ENCODE measurements around the gene OLFM1. TPM values are rescaled to one million over a fixed set of nuclear protein-coding genes. Genes with fewer than 3 reads are reported as not detected.
"Not testable (repeated sequence)": the region's sequence is repeated elsewhere in the genome, so short reads cannot be mapped to it uniquely, and the experiment has no call there.

OLFM1 gene
- polyA plus RNA-seq, 1 donor (not counting 4 experiments of a cell fraction or from before 2014, with no cell fraction given): 0.25 TPM

DNA sequence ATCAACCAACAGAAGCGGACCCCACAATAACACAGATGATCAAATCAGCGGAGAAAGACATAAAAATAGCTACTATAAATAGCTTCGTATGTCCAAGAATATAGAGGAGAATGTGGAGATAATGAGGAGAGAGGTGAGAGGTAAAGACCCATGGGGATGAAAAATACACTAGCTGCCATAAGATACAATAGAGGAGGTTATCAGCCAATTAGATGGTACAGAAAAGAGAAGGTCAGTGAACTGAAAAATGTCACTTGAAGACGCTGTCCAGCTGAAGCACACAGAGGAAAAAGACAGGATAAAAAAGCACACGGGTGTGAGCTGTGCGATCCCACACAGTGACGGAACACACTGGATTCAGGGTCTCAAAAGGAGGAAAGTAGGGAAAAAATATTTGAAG, 73.4 kb downstream of the OLFM1 start:
- Histone ChIP-seq H3K79me2 (ENCODE audit: control insufficient read depth, insufficient read depth, low read length) (no peaks in the 10 kb centered on the region), H3K4me2 (ENCODE audit: control insufficient read depth, extremely low read depth, insufficient read depth, low read depth, low read length) (no peak overlapping the region), H3K9me1 (ENCODE audit: control insufficient read depth, extremely low read depth, insufficient read depth, low read length) (no peaks in the 10 kb centered on the region), H4K20me1 (ENCODE audit: control insufficient read depth, extremely low read depth, insufficient read depth, low read length) (no peaks in the 10 kb centered on the region), H3K9ac (ENCODE audit: control insufficient read depth, extremely low read depth, insufficient read depth, low read length) (no peak overlapping the region), H2AFZ (ENCODE audit: control insufficient read depth, low read length) (no peak overlapping the region), H3K27ac (ENCODE audit: control insufficient read depth, insufficient read depth, low read length) (no peak overlapping the region), H3K4me1 (ENCODE audit: control insufficient read depth, extremely low read depth, insufficient read depth, low read length) (no peaks in the 10 kb centered on the region), H3K36me3 (ENCODE audit: control insufficient read depth in 2 of 2, extremely low read depth in 1 of 2, insufficient read depth in 2 of 2, low read length in 2 of 2) (no peaks in the 10 kb centered on the region), H3K9me3 (ENCODE audit: control insufficient read depth, low read depth, low read length) (no peaks in the 10 kb centered on the region), H3K4me3 (ENCODE audit: control insufficient read depth in 2 of 3, extremely low read depth in 1 of 3, insufficient read depth in 2 of 3, low read depth in 1 of 3, low read length in 3 of 3) (no peak overlapping the region), H3K27me3 (ENCODE audit: control insufficient read depth, extremely low read depth, insufficient read depth, low read length) (no peaks in the 10 kb centered on the region)
- DNase-seq (ENCODE audit: low read depth, low spot score) (no peak), FAIRE-seq (no peak)
- TF ChIP-seq, protein P1, sequence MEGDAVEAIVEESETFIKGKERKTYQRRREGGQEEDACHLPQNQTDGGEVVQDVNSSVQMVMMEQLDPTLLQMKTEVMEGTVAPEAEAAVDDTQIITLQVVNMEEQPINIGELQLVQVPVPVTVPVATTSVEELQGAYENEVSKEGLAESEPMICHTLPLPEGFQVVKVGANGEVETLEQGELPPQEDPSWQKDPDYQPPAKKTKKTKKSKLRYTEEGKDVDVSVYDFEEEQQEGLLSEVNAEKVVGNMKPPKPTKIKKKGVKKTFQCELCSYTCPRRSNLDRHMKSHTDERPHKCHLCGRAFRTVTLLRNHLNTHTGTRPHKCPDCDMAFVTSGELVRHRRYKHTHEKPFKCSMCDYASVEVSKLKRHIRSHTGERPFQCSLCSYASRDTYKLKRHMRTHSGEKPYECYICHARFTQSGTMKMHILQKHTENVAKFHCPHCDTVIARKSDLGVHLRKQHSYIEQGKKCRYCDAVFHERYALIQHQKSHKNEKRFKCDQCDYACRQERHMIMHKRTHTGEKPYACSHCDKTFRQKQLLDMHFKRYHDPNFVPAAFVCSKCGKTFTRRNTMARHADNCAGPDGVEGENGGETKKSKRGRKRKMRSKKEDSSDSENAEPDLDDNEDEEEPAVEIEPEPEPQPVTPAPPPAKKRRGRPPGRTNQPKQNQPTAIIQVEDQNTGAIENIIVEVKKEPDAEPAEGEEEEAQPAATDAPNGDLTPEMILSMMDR (optimal IDR thresholded peaks at IDR 0.05 in 1 of 3, IDR thresholded peaks at IDR 0.05 in 1 of 3, conservative IDR thresholded peaks at IDR 0.05 in 1 of 3; ENCODE audit: extremely low read depth in 1 of 3, insufficient read depth in 2 of 3, low read length in 3 of 3): no peak
- TF ChIP-seq EZH2 (IDR thresholded peaks at IDR 0.05; ENCODE audit: low read length): no peak
- dilution Hi-C loops (cut with MboI; ENCODE audit: extremely low pct_ligation_motif_present, low sequenced_read_pairs): no loop called here

DNA sequence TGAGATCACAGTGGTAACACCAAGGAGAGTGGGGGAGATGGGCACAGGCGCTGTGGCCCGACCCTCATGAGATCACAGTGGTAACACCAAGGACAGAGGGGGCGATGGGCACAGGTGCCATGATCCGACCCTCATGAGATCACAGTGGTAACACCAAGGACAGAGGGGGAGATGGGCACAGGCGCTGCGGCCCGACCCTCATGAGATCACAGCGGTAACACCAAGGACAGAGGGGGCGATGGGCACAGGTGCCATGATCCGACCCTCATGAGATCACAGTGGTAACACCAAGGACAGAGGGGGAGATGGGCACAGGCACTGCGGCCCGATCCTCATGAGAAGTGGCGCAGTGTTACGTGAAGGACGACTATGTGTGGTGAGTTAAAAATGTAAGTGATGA, 75.1 kb downstream of the OLFM1 start:
- FAIRE-seq; H3K9me3 ChIP-seq (ENCODE audit: control insufficient read depth, low read depth, low read length); H3K27me3 ChIP-seq (ENCODE audit: control insufficient read depth, extremely low read depth, insufficient read depth, low read length); H3K4me3 ChIP-seq (ENCODE audit: control insufficient read depth in 2 of 3, extremely low read depth in 1 of 3, insufficient read depth in 2 of 3, low read depth in 1 of 3, low read length in 3 of 3); H3K4me2 ChIP-seq (ENCODE audit: control insufficient read depth, extremely low read depth, insufficient read depth, low read depth, low read length); H3K9me1 ChIP-seq (ENCODE audit: control insufficient read depth, extremely low read depth, insufficient read depth, low read length); dilution Hi-C loops (cut with MboI; ENCODE audit: extremely low pct_ligation_motif_present, low sequenced_read_pairs); H3K27ac ChIP-seq (ENCODE audit: control insufficient read depth, insufficient read depth, low read length); H4K20me1 ChIP-seq (ENCODE audit: control insufficient read depth, extremely low read depth, insufficient read depth, low read length); H2AFZ ChIP-seq (ENCODE audit: control insufficient read depth, low read length); H3K79me2 ChIP-seq (ENCODE audit: control insufficient read depth, insufficient read depth, low read length); H3K9ac ChIP-seq (ENCODE audit: control insufficient read depth, extremely low read depth, insufficient read depth, low read length); H3K4me1 ChIP-seq (ENCODE audit: control insufficient read depth, extremely low read depth, insufficient read depth, low read length); H3K36me3 ChIP-seq (ENCODE audit: control insufficient read depth in 2 of 2, extremely low read depth in 1 of 2, insufficient read depth in 2 of 2, low read length in 2 of 2); DNase-seq (ENCODE audit: low read depth, low spot score): not testable (repeated sequence)

DNA sequence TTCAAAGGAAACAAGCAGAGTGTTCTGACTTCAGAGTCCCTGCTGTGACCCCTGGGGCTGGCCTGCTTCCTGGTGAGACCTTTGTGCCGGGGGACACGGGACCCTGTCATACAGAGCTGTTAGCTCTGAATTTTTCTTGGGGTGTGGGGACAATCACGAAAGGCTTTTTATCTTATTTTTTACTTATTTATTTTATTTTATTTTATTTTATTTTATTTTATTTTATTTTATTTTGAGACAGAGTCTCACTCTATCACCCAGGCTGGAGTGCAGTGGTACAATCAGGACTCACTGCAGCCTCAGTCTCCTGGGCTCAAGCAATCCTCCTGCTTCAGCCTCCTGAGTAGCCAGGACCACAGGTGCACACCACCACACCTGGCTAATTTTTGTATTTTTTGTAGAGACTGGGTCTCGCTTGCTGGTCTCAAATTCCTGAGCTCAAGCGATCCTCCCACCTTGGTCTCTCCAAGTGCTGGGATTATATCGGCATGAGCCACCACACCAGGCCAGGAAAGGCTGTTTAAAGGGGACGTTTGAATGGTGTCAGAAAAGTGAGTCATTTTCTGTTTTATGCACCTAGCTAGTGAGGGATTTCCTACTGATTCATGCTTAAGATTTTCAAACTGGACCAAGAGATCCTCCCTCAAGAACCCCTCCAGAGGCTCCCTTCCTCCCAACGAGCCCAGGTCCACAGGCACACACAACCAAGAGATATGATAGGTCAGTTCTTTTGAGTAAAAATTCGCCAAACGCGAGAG, 75.7 kb downstream of the OLFM1 start:
- Histone ChIP-seq H3K4me3 (ENCODE audit: control insufficient read depth in 2 of 3, extremely low read depth in 1 of 3, insufficient read depth in 2 of 3, low read depth in 1 of 3, low read length in 3 of 3) (no peak overlapping the region), H3K4me2 (ENCODE audit: control insufficient read depth, extremely low read depth, insufficient read depth, low read depth, low read length) (no peak overlapping the region), H3K9me3 (ENCODE audit: control insufficient read depth, low read depth, low read length) (no peaks in the 10 kb centered on the region), H2AFZ (ENCODE audit: control insufficient read depth, low read length) (no peak overlapping the region), H3K9ac (ENCODE audit: control insufficient read depth, extremely low read depth, insufficient read depth, low read length) (no peak overlapping the region), H3K36me3 (ENCODE audit: control insufficient read depth in 2 of 2, extremely low read depth in 1 of 2, insufficient read depth in 2 of 2, low read length in 2 of 2) (no peaks in the 10 kb centered on the region), H3K9me1 (ENCODE audit: control insufficient read depth, extremely low read depth, insufficient read depth, low read length) (no peaks in the 10 kb centered on the region), H3K4me1 (ENCODE audit: control insufficient read depth, extremely low read depth, insufficient read depth, low read length) (no peaks in the 10 kb centered on the region), H4K20me1 (ENCODE audit: control insufficient read depth, extremely low read depth, insufficient read depth, low read length) (no peaks in the 10 kb centered on the region), H3K79me2 (ENCODE audit: control insufficient read depth, insufficient read depth, low read length) (no peaks in the 10 kb centered on the region), H3K27me3 (ENCODE audit: control insufficient read depth, extremely low read depth, insufficient read depth, low read length) (no peaks in the 10 kb centered on the region), H3K27ac (ENCODE audit: control insufficient read depth, insufficient read depth, low read length) (no peak overlapping the region)
- dilution Hi-C loops (cut with MboI; ENCODE audit: extremely low pct_ligation_motif_present, low sequenced_read_pairs): no loop called here
- DNase-seq (ENCODE audit: low read depth, low spot score) (no peak), FAIRE-seq (no peak)
- TF ChIP-seq EZH2 (IDR thresholded peaks at IDR 0.05; ENCODE audit: low read length): no peak
- TF ChIP-seq, protein P1 (optimal IDR thresholded peaks at IDR 0.05 in 1 of 3, IDR thresholded peaks at IDR 0.05 in 1 of 3, conservative IDR thresholded peaks at IDR 0.05 in 1 of 3; ENCODE audit: extremely low read depth in 1 of 3, insufficient read depth in 2 of 3, low read length in 3 of 3): no peak

Data from keratinocyte (primary cell).